ENCODE measurements around the gene ZNF468.
A peak's percentile ranks its signal among the peaks of the same experiment; 100 is the strongest.
"Not testable (repeated sequence)": the region's sequence is repeated elsewhere in the genome, so short reads cannot be mapped to it uniquely, and the experiment has no call there.

The ZNF468 gene

GRCh38 chr19:52857378-52858191, at the start of gene ZNF468:
ZNF468 (minus strand) TSS chr19:52857619; CDS start chr19:52854272, 3,347 bp downstream.
- peak; percentile 15 for DNase-seq (ENCODE audit: low read depth in 2 of 2)

GRCh38 chr19:52904052-52904780, 46.8 kb upstream of the ZNF468 start:
- not testable (repeated sequence) for DNase-seq (ENCODE audit: low read depth in 2 of 2)

GRCh38 chr19:52901842-52902241, 44.4 kb upstream of the ZNF468 start:
- no peak for DNase-seq (ENCODE audit: low read depth in 2 of 2)

GRCh38 chr19:52898596-52898995, 41.2 kb upstream of the ZNF468 start:
- DNase-seq (ENCODE audit: low read depth in 2 of 2): not testable (repeated sequence)

- DNase-seq (ENCODE audit: low read depth in 2 of 2): no peak
These were observed 40.7 kb upstream of the ZNF468 start for GRCh38 chr19:52898101-52898500.

GRCh38 chr19:52897138-52897935, 39.9 kb upstream of the ZNF468 start, which contains the start of gene ZNF320:
ZNF320 (minus strand) TSS chr19:52897635; CDS start chr19:52890255, 7,380 bp downstream.
- DNase-seq (ENCODE audit: low read depth in 2 of 2): peak; percentile 74 to 76

- DNase-seq (ENCODE audit: low read depth in 2 of 2): no peak
These were observed 39.2 kb upstream of the ZNF468 start for GRCh38 chr19:52896431-52897137.

GRCh38 chr19:52891336-52891735, 33.9 kb upstream of the ZNF468 start:
- no peak for DNase-seq (ENCODE audit: low read depth in 2 of 2)

GRCh38 chr19:52889931-52890330, 32.5 kb upstream of the ZNF468 start:
- no peak for DNase-seq (ENCODE audit: low read depth in 2 of 2)

GRCh38 chr19:52889076-52889475, 31.7 kb upstream of the ZNF468 start:
- no peak for DNase-seq (ENCODE audit: low read depth in 2 of 2)

- no peak for DNase-seq (ENCODE audit: low read depth in 2 of 2)
These were observed 23.5 kb upstream of the ZNF468 start for GRCh38 chr19:52880895-52881389.

GRCh38 chr19:52872996-52873395, 15.6 kb upstream of the ZNF468 start:
- DNase-seq (ENCODE audit: low read depth in 2 of 2): not testable (repeated sequence)

GRCh38 chr19:52871466-52871865, 14.0 kb upstream of the ZNF468 start:
- DNase-seq (ENCODE audit: low read depth in 2 of 2): no peak

- not testable (repeated sequence) for DNase-seq (ENCODE audit: low read depth in 2 of 2)
These were observed 10.6 kb upstream of the ZNF468 start for GRCh38 chr19:52868031-52868430.

GRCh38 chr19:52856540-52857377, 660 bp downstream of the ZNF468 start:
- DNase-seq (ENCODE audit: low read depth in 2 of 2): not testable (repeated sequence)

- not testable (repeated sequence) for DNase-seq (ENCODE audit: low read depth in 2 of 2)
These were observed 10.1 kb downstream of the ZNF468 start for GRCh38 chr19:52847352-52847751.

GRCh38 chr19:52840825-52841465, 16.5 kb downstream of the ZNF468 start:
- DNase-seq (ENCODE audit: low read depth in 2 of 2): not testable (repeated sequence)

- not testable (repeated sequence) for DNase-seq (ENCODE audit: low read depth in 2 of 2)
These were observed 23.1 kb downstream of the ZNF468 start for GRCh38 chr19:52834289-52834688.

- not testable (repeated sequence) for DNase-seq (ENCODE audit: low read depth in 2 of 2)
These were observed 23.9 kb downstream of the ZNF468 start for GRCh38 chr19:52833541-52833940.

- not testable (repeated sequence) for DNase-seq (ENCODE audit: low read depth in 2 of 2)
These were observed 27.6 kb downstream of the ZNF468 start for GRCh38 chr19:52829866-52830265.
